Skeletal muscle tissue (tissue), 4 donors: ENCODE results near the gene DUSP10. TPM values are rescaled to one million over a fixed set of nuclear protein-coding genes. Genes with fewer than 3 reads are reported as not detected.

ENCODE experiments used
- H3K27ac ChIP-seq: one replicate; pipeline ENCODE4 v1.7.0; 2013; ENCODE audit warnings: mild to moderate bottlenecking, low read depth, low read length, inconsistent platforms
- H3K27me3 ChIP-seq, 3 donors: one replicate each; pipeline ENCODE4 v1.7.0; 2013; ENCODE audit warnings: low read length in 3 of 3; ENCODE audit not compliant: control insufficient read depth in 3 of 3, insufficient read depth in 3 of 3
- H3K36me3 ChIP-seq, 3 donors: one replicate each; pipeline ENCODE4 v1.7.0; 2013; ENCODE audit warnings: low read length in 3 of 3; ENCODE audit not compliant: control insufficient read depth in 3 of 3, insufficient read depth in 3 of 3
- H3K4me1 ChIP-seq, 3 donors: one replicate each; pipeline ENCODE4 v1.7.0; 2013; ENCODE audit warnings: low read length in 3 of 3, mild to moderate bottlenecking in 3 of 3; ENCODE audit not compliant: control insufficient read depth in 3 of 3, insufficient read depth in 3 of 3
- H3K4me3 ChIP-seq, 3 donors: one replicate each; pipeline ENCODE4 v1.7.0; 2013; ENCODE audit warnings: low read length in 3 of 3
- H3K9ac ChIP-seq, 3 donors: one replicate each; pipeline ENCODE4 v1.7.0; 2013; ENCODE audit warnings: low read length in 3 of 3, mild to moderate bottlenecking in 3 of 3, moderate library complexity in 2 of 3, low read depth in 1 of 3
- H3K9me3 ChIP-seq, 3 donors: one replicate each; pipeline ENCODE4 v1.7.0; 2013; ENCODE audit warnings: low read length in 3 of 3; ENCODE audit not compliant: control insufficient read depth in 3 of 3
- total RNA-seq: library from RNA; depleted of rRNA; stranded (reverse); fragments of >200 nt; gene quantifications from one replicate; pipeline ENCODE4 v1.2.3, GENCODE V29; 2014
- donor health status: Osteomylitis.

The DUSP10 gene
- total RNA-seq, 1 donor from 2014 or later = 28.2 TPM

DNA sequence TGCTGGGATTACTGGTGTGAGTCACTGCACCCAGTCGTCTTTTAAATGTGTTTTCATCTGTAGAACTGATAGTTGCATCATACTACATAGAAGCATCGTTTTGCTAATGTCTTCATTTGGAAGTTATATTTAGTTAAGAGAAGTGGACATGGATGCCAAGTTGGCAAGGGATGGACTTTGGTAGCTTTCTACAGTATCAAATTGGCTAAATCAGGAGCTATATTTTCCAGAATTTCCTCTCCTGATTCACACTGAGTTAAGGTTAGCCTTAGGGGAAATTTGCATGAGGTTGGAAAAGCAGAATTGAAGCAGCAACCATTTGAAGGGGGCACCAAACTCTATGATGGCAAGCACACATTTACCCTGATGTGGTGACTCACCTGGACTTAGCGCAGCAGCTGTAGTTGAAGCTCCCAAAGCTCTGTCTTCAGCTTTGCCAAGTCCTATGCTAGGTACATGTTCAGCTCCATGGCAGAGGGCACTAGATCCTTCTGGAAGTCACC is 43.9 kb downstream of the DUSP10 start:
- no peaks in the 10 kb centered on the region for H3K27me3 ChIP-seq
- H3K27ac ChIP-seq = peak overlapping the region; percentile 6
- peaks cover 0 to 12% (median 8%) of the 10 kb centered on the region in 3 donors for H3K36me3 ChIP-seq
- peaks cover 4 to 15% (median 5%) of the 10 kb centered on the region in 3 donors for H3K4me1 ChIP-seq
- H3K9ac ChIP-seq = no peak overlapping the region
- H3K4me3 ChIP-seq = no peak overlapping the region
- peaks cover 4 to 7% (median 4%) of the 10 kb centered on the region in 3 donors for H3K9me3 ChIP-seq

GRCh38 chr1:221696718-221697461 is 45.0 kb downstream of the DUSP10 start:
- H3K9me3 ChIP-seq = peaks cover 4 to 7% (median 4%) of the 10 kb centered on the region in 3 donors
- H3K9ac ChIP-seq = no peak overlapping the region
- no peak overlapping the region for H3K27ac ChIP-seq

GRCh38 chr1:221696027-221696426 is 45.9 kb downstream of the DUSP10 start:
- Histone ChIP-seq H3K27me3 (no peaks in the 10 kb centered on the region), H3K4me3 (no peak overlapping the region), H3K36me3 (peaks cover 0 to 4% (median 0%) of the 10 kb centered on the region in 3 donors), H3K9ac (no peak overlapping the region), H3K4me1 (peaks cover 4 to 15% (median 5%) of the 10 kb centered on the region in 3 donors), H3K27ac (no peak overlapping the region), H3K9me3 (peaks cover 4 to 7% (median 4%) of the 10 kb centered on the region in 3 donors)

More at GRCh38 chr1:221696718-221697461, 45.0 kb downstream of the DUSP10 start:
- Histone ChIP-seq H3K36me3 (peaks cover 0 to 4% (median 3%) of the 10 kb centered on the region in 3 donors), H3K27me3 (no peaks in the 10 kb centered on the region), H3K4me1 (peaks cover 4 to 15% (median 5%) of the 10 kb centered on the region in 3 donors), H3K4me3 (no peak overlapping the region)

DNA sequence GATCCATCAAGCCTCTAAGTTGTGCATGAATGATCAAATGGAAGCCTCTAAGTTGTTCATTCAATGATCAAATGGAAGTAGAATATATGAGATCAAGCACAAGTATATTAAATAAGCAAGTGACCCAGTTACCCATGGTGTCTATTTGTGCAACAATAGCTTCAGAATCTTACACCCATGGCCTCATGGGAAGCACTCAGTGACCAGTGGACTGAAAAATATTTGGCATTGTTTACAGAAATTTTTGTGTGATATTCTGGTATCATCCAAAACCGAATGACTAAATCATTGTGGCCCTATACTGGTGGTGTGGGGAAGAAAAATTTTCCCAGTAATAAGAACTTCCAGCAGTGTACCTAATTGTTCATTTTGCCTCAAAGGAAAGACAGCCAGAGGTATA is 46.6 kb downstream of the DUSP10 start:
- Histone ChIP-seq H3K9me3 (peaks cover 4 to 7% (median 4%) of the 10 kb centered on the region in 3 donors), H3K27ac (no peak overlapping the region)

GRCh38 chr1:221694109-221694508 is 47.8 kb downstream of the DUSP10 start:
- no peak overlapping the region for H3K27ac ChIP-seq
- H3K4me1 ChIP-seq = peaks cover 4 to 20% (median 5%) of the 10 kb centered on the region in 3 donors
- peaks cover 4 to 7% (median 4%) of the 10 kb centered on the region in 3 donors for H3K9me3 ChIP-seq
- H3K27me3 ChIP-seq = no peaks in the 10 kb centered on the region
- no peaks in the 10 kb centered on the region for H3K36me3 ChIP-seq
- no peak overlapping the region for H3K9ac ChIP-seq
- H3K4me3 ChIP-seq = no peak overlapping the region

More for the DNA sequence above, 46.6 kb downstream of the DUSP10 start:
- Histone ChIP-seq H3K36me3 (no peaks in the 10 kb centered on the region), H3K27me3 (no peaks in the 10 kb centered on the region), H3K4me3 (no peak overlapping the region), H3K9ac (no peak overlapping the region), H3K4me1 (peaks cover 4 to 15% (median 5%) of the 10 kb centered on the region in 3 donors)

DNA sequence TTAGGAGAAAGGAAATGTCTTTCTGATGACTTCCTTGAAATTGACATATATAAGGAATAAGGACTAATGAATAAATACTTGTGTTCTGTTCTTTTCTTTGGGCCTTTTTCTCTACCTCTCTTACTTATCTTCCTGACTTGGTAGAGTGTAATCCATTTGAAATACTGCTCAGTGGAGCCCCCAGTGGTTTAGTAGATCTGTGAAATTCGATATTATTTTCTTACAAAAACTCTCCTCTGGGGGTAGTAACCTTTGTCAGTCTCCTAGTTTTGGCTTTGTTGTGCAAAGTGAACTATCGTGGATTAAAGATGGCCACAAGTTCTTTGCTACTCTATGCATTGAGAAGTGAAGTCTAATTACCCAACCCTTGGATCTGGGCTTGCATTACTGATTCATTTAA is 48.8 kb downstream of the DUSP10 start:
- H3K27ac ChIP-seq = no peak overlapping the region
- H3K27me3 ChIP-seq = no peaks in the 10 kb centered on the region
- no peak overlapping the region for H3K4me3 ChIP-seq
- H3K4me1 ChIP-seq = peaks cover 6 to 23% (median 9%) of the 10 kb centered on the region in 3 donors
- no peak overlapping the region for H3K9ac ChIP-seq
- H3K9me3 ChIP-seq = peaks cover 4 to 7% (median 4%) of the 10 kb centered on the region in 3 donors
- no peaks in the 10 kb centered on the region for H3K36me3 ChIP-seq

DNA sequence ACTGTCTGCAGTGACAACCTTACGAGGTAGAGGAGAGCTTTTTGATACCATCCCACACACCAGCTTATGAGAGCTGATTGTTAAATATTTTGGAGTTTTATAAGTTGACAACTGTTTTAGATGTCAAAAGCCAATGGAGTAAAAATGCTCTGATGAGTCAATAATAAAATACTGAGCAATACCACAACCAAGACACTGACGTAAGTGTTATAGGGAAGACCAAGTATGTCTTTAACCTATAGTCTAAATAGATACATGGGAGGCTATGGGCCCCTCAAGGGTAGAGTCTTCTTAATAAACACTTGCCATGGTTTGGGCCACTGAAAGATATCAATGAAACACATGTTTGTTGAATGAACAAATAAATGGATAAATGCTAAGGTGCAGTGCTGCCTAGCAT is 49.2 kb downstream of the DUSP10 start:
- Histone ChIP-seq H3K4me1 (peaks cover 9 to 23% (median 10%) of the 10 kb centered on the region in 3 donors), H3K27me3 (no peaks in the 10 kb centered on the region), H3K27ac (no peak overlapping the region), H3K9ac (no peak overlapping the region), H3K9me3 (peaks cover 4 to 7% (median 4%) of the 10 kb centered on the region in 3 donors), H3K4me3 (no peak overlapping the region), H3K36me3 (no peaks in the 10 kb centered on the region)

GRCh38 chr1:221691261-221691660 is 50.6 kb downstream of the DUSP10 start:
- no peaks in the 10 kb centered on the region for H3K36me3 ChIP-seq
- H3K27ac ChIP-seq = no peak overlapping the region
- H3K4me1 ChIP-seq = peaks cover 8 to 21% (median 11%) of the 10 kb centered on the region in 3 donors
- H3K4me3 ChIP-seq = no peak overlapping the region
- H3K27me3 ChIP-seq = no peaks in the 10 kb centered on the region
- peaks cover 4 to 7% (median 4%) of the 10 kb centered on the region in 3 donors for H3K9me3 ChIP-seq
- no peak overlapping the region for H3K9ac ChIP-seq

- H3K4me1 ChIP-seq = peaks cover 8 to 21% (median 11%) of the 10 kb centered on the region in 3 donors
- H3K27me3 ChIP-seq = no peaks in the 10 kb centered on the region
- H3K9me3 ChIP-seq = peaks cover 4 to 7% (median 4%) of the 10 kb centered on the region in 3 donors
- no peak overlapping the region for H3K9ac ChIP-seq
- no peak overlapping the region for H3K27ac ChIP-seq
- no peak overlapping the region for H3K4me3 ChIP-seq
- H3K36me3 ChIP-seq = no peaks in the 10 kb centered on the region
These were observed 51.0 kb downstream of the DUSP10 start for GRCh38 chr1:221690858-221691257.

GRCh38 chr1:221689138-221689537 is 52.8 kb downstream of the DUSP10 start:
- H3K4me1 ChIP-seq = peaks cover 8 to 21% (median 11%) of the 10 kb centered on the region in 3 donors
- H3K27ac ChIP-seq = no peak overlapping the region

More at GRCh38 chr1:221689138-221689537, 52.8 kb downstream of the DUSP10 start:
- no peaks in the 10 kb centered on the region for H3K27me3 ChIP-seq
- H3K9me3 ChIP-seq = peaks cover 4 to 7% (median 4%) of the 10 kb centered on the region in 3 donors
- H3K36me3 ChIP-seq = no peaks in the 10 kb centered on the region
- no peak overlapping the region for H3K4me3 ChIP-seq
- H3K9ac ChIP-seq = no peak overlapping the region
